M059J (cell line): Measurements from ENCODE around the gene SOHLH1. TPM values are rescaled to one million over a fixed set of nuclear protein-coding genes. Genes with fewer than 3 reads are reported as not detected.
A peak's percentile ranks its signal among the peaks of the same experiment; 100 is the strongest.

Source experiments
- DNase-seq: peaks from one replicate; pipeline ENCODE4 v3.0.0-alpha.2; 2012; ENCODE audit warnings: low read depth
- total RNA-seq: library from RNA; depleted of rRNA; stranded (reverse); fragments of >200 nt; shearing (Covaris generic); gene quantifications from 2 replicates; pipeline ENCODE4 v1.2.3, GENCODE V29; 2014

SOHLH1 gene
- total RNA-seq, 1 experiment from 2014 or later = not detected

DNA sequence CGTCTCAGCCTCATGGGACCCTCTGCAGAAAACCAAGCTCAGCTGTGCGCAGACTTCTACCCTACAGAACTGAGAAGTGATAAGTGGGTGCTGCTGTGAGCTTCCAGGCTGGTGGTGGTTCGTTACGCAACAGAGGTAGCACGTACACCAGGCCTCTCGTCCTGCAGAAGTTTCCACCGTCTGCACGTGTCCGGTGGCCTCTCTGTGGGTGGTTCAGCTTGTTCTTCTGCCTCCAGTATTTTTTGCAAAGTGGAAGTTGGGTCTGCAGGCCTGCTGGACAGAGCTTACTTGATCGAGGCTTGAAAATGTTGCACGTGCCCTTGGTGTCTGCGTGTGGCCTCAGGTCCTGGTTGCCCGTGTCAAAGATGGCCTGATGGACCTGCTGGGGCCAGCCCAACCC, 30.2 kb upstream of the SOHLH1 start:
- no peak for DNase-seq

DNA sequence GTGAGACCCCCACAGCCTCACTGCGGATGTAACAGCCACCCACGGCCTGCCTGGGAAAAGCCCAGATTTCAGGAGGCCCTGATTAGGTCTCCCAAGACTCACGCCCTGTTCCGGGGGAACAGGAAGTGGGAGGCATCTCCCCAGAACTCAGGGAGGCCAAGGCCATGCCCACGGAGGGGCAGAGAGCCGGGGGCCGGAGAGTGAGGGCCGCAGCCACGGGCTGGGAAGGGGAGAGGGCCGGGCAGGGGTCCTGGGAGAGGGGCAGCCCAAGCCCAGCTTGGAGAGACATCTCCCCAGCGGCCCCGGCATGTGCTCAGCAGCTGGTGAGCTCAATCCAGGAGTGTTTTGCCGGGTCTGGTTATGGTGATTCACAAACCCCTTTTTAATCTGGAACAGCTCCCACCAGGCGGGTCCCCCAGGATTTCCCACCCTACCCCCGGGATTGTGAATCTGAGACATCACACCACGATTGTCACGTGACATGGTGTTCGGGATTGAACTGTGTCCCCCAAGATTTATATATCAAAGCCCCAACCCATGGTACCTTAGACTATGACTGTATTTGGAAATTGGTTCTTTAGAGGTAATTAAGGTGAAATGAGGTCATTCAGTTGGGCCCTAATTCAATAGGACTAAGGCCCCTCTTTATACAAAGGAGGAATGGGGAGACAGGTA, 29.3 kb upstream of the SOHLH1 start:
- DNase-seq = no peak

DNA sequence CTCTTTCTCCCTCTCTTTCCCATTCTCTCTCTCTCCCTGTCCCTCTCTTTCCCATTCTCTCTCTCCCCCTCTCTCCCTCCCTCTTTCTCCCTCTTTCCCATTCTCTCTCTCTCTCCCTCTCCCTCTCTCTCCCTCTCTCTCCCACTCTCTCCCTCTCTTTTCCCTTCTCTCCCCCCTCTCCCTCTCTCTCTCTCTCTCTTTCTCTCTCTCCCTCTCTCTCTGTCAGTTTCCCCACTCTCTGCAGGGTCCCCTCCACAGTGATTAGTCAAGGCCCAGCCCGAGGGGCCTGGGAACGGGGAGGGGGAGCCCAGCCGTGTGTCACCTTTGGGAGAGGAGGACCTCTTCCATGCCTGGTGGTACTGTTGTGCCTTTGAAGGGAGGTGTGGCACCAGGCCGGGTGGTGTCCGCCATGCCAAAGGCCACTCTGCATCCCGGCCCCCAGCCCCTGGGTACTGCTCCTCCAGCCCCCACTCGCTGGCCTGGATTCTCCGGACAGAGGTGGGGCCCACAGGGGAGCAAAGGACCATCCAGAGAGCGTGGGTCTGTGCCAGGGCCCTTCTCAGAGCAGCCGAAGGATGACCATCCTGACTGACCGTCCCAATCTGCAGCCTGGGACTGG, 28.1 kb upstream of the SOHLH1 start:
- no peak for DNase-seq

GRCh38 chr9:135726138-135726853, 27.0 kb upstream of the SOHLH1 start:
- no peak for DNase-seq

GRCh38 chr9:135724186-135724787, 25.0 kb upstream of the SOHLH1 start:
- DNase-seq = no peak

DNA sequence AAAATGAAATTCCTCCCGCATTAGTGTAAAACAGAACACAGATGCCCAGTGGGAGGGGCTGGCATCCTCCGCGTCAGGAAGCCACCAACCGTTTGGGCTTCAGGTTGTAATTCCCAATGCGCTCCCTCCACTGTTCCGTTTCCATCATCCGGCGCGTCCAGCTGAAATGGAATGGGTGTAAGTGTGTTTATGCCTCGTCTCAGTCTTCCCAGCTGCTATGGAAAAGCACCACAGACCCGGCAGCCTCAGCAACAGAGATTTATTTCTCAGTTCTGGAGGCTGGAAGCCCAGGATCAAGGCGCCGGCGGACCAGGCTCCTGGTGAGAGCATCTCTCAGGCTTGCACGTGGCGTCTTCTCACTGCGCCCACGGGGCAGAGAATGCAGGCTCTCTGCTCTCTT, 23.1 kb upstream of the SOHLH1 start:
- DNase-seq = no peak

- no peak for DNase-seq
Measured at GRCh38 chr9:135719472-135719871, 20.2 kb upstream of the SOHLH1 start.

GRCh38 chr9:135718616-135719015, 19.3 kb upstream of the SOHLH1 start:
- DNase-seq = peak; percentile 73

GRCh38 chr9:135717410-135717809, 18.1 kb upstream of the SOHLH1 start:
- no peak for DNase-seq

- no peak for DNase-seq
Measured at GRCh38 chr9:135716045-135716444, 16.8 kb upstream of the SOHLH1 start.

DNA sequence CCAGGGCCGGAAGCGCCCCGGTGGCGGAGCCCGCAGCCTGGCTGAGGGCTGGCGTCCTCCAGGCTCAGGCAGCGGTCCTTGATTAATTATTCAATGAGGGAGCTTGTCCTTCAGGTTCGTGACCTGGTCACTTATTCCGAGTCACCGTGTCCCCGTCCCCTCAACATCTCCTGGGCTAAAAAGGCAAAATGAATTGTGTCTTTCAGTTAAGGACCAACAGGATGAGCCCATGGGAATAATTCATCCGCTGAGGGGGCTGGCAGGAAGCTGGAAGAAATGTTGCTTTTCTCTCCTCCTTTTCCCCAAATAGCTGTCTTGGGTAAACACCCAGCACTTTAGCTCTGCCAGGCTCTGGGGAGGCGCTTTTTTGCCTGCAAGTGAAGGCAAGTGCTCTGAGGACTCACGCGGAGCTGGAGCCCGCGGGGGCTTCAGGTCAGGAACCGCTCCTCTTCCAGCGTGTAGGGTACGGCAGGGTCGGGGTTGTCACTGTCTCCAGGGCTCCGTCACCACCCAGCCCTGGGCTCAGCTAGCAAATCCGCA, 15.8 kb upstream of the SOHLH1 start:
- no peak for DNase-seq

DNA sequence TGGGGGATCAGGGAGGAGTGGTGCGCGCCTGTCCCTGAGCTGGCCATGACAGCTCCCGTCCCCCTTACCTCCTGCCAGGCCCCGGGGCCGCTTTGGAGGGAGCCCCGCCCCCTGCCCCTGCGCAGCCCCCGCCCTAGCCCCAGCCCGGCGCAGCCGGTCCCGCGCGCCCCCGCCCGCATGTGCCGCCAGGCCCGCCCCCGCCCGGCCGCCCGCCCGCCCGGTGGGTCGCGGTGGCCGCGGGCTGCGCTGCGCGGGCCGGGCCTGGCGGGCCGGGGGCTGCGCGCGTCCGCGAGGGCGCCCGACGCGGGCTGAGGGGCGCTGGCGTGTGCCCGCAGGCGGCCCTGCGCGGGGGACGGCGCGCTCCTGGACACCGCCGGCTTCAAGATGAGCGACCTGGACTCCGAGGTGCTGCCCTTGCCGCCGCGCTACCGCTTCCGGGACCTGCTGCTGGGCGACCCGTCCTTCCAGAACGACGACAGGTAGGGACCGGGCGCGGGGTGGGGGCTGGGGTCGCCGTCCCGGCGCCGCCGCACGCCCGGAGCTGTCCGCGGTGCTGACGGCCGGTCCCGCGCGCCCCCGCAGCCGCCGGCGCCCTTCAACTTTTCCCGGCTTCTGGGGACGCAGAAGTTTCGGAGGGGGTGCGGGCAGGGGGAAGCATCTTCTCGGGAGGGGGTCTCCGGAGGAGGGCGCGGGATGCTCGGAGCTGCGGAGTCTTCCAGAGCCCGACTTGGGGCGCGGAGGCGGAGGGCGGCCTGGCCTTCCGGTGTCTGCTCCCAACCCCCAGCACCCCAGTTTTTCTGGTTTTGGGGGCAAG, 15.2 kb upstream of the SOHLH1 start:
- DNase-seq = no peak

- no peak for DNase-seq
Measured at GRCh38 chr9:135712613-135713295, 13.5 kb upstream of the SOHLH1 start.

DNA sequence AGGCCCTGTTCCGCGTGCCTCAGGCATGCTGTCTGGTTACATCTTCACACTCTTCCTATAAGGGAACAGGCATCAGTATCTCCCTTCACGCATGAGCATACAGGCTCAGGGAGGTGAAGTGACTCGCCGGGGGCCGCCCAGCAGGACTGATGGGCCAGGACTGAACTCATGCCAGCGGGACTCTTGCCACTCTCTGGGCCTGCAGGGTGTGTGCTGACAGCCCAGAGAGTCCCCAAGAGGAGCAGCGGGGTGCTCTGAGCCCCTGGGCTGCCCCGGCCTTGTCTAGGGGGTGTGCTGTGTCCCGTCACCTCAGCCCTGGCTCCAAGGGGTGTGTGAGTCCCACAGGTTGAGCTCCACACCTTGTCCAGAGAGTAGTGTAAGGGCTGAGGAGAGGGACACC, 12.6 kb upstream of the SOHLH1 start:
- no peak for DNase-seq

GRCh38 chr9:135711391-135711790, 12.1 kb upstream of the SOHLH1 start:
- no peak for DNase-seq

DNA sequence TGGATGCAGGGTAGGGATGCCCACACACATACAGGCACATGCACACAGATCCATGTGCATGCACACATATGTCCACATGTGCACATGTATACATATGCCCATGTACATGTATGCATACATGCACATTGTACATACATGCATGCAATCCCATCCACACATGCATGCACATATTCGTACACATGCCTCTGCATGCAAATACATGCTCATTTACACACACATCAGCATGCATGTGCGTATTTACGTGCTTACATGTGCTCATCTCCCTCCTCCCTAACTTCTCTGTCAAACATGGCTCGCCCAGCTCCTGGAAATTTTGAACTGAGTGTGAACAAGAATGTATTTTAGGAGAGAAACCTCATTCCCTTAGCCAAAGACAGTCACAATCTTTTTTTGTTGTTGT, 8.9 kb upstream of the SOHLH1 start:
- no peak for DNase-seq

DNA sequence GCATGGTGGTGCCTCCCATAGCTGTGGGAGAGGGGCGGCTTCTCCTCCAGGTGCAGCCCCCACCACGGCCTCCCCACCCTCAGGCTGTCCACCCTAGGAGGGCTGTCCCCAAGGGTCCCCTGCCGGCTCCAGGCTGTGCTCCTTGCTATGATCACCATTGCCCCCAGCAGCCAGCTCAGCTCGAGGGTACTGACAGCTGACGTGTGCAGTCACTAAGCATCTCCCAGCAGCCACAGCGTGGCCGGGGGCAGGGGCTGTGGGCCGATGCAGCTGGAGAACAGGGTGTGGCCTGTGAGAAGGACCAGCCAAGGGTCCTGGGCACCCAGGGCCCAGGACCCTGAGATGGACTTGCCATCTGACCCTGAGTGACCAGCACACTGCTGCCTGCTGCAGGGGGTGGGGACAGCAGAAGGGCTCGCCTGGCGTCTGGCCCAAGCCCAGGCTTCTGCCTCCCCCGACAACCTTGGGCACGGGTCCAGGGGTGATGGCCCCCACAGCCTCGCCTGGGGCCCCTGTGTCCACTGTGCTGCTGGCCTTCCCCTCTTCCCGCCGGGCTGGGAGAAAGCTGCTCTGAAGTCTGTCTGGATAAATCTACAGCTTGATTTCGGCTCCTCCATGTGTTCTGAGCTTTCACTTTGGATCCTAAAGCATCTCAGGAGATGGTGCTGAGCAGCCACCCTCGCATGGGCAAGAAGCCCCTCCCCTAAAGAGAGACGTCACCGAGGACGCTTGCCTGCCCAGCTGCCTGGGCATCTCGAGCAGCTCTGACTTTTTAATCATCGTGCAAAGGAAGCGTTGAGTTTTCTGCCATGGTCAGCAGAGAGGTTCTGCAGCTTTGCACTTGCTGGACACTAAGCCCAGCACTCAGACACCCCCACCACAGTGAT, 8.2 kb upstream of the SOHLH1 start:
- DNase-seq = no peak

DNA sequence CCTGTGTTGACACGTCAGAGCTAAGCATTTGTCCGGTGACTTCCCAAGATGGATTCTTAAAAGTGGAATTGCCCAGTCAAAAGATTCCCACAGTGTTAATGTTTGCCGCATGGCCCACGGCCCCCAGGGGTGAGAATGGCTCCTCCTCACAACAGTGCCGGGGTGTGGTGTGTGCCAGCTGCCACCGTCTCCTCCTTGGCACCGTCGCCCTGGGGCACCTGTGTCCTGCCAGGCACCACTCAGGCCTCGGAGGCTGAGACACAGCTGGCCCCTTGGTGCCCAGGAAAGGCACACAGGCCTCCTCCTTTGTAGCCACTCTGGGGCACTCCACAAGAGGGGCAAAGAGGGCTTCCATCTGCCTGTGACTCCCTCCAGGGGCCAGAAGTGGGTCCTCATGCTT, 7.0 kb upstream of the SOHLH1 start:
- no peak for DNase-seq

DNA sequence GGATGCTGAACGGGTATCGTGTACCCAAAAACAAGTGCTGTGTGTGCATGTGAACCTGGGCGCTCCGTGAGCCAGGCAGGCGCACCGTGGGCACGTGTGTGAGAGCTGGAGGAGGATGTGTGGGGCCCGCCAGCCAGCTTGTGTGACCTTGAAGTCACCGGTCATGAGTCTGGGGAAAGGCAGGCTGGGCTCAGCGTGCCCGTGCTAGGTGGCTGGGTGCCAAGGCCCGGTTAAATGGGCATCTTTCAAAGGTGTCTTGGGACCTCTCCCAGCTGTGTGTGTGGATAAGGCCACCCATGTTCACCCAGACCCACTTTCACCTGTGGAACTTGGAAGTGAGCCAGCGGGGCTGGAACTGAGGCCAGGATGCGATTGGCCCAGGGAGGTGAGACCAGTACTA, 6.1 kb upstream of the SOHLH1 start:
- DNase-seq = no peak

DNA sequence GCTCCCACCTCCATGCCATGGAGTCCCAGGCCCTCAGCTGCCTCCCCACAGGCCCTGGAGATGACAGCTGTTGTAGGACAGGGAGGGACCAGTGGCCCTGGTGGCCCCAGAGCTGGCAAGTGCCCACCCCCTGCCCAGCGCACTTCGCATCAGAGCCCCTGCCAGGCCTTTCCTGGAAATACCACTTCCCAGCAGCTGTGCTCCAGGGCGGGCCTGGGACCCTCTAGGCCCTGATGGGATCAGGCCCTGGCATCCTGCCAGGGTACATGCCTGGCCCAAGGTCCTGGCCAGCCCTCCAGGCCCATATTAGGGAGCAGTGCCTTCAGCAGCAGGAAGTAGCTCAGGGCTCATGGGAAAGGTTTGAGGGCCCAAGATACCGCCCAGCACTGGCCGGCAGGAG, 5.2 kb upstream of the SOHLH1 start:
- no peak for DNase-seq
